AG04450 (cell line): ENCODE data around the gene ADGRV1. TPM values are rescaled to one million over a fixed set of nuclear protein-coding genes. Genes with fewer than 3 reads are reported as not detected.
"Not testable (repeated sequence)": the region's sequence is repeated elsewhere in the genome, so short reads cannot be mapped to it uniquely, and the experiment has no call there.

ENCODE experiments used
- CTCF ChIA-PET: fragments of 300-600, 350-600 bp; formaldehyde crosslinking; extraction: SDS; loops from one replicate; lab custom pipeline; 2022; ENCODE audit warnings: antibody characterized with exemption, inconsistent platforms; lab: Charles Lee
- POLR2A ChIA-PET: fragments of 350-600 bp; formaldehyde crosslinking; extraction: SDS; loops from one replicate; lab custom pipeline; 2021; ENCODE audit warnings: antibody characterized with exemption, inconsistent platforms; lab: Yijun Ruan, JAX
- DNase-seq: peaks from one replicate; pipeline ENCODE4 v3.0.0-alpha.2; 2011; ENCODE audit warnings: low read depth, low spot score
- H3K27ac ChIP-seq: one replicate; pipeline ENCODE4 v1.5.1; 2012; ENCODE audit warnings: low read depth, low read length, control low read depth
- H3K27me3 ChIP-seq: one replicate; pipeline ENCODE4 v1.6.0; 2012; ENCODE audit warnings: low read length; ENCODE audit not compliant: control insufficient read depth, insufficient read depth
- H3K4me3 ChIP-seq: 2 replicates; pipeline ENCODE4 v1.5.1; 2011; ENCODE audit warnings: mild to moderate bottlenecking, low read depth, low read length, control low read depth
- H3K9me3 ChIP-seq: 2 replicates; pipeline ENCODE4 v1.5.1; 2012; ENCODE audit warnings: low read length; ENCODE audit not compliant: control insufficient read depth, insufficient read depth
- polyA plus RNA-seq: library from polyadenylated mRNA; depleted of rRNA; stranded (reverse); fragments of >200 nt; gene quantifications from 2 replicates; pipeline ENCODE4 v1.2.3, GENCODE V29; 2011
- TF ChIP-seq, protein P1 (sequence below): IDR thresholded peaks from 2 replicates; pipeline ENCODE4 v1.5.1; 2011; ENCODE audit warnings: low read depth, low read length, control low read depth, inconsistent platforms

The ADGRV1 gene
- polyA plus RNA-seq, 1 experiment = 0.06 TPM

DNA sequence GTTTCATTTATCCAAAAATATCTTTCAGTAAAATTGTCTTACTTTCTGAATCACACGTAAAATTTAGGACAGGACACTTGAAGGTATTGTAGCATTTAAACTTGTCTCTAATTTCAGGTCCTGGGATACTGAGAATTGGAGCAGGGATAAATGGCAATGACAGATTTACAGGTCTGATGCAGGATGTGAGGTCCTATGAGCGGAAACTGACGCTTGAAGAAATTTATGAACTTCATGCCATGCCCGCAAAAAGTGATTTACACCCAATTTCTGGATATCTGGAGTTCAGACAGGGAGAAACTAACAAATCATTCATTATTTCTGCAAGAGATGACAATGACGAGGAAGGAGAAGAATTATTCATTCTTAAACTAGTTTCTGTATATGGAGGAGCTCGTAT, 99.2 kb downstream of the ADGRV1 start:
- Histone ChIP-seq H3K27me3 (no peaks in the 10 kb centered on the region), H3K9me3 (no peaks in the 10 kb centered on the region), H3K27ac (no peak overlapping the region), H3K4me3 (no peak overlapping the region)
- TF ChIP-seq, protein P1, sequence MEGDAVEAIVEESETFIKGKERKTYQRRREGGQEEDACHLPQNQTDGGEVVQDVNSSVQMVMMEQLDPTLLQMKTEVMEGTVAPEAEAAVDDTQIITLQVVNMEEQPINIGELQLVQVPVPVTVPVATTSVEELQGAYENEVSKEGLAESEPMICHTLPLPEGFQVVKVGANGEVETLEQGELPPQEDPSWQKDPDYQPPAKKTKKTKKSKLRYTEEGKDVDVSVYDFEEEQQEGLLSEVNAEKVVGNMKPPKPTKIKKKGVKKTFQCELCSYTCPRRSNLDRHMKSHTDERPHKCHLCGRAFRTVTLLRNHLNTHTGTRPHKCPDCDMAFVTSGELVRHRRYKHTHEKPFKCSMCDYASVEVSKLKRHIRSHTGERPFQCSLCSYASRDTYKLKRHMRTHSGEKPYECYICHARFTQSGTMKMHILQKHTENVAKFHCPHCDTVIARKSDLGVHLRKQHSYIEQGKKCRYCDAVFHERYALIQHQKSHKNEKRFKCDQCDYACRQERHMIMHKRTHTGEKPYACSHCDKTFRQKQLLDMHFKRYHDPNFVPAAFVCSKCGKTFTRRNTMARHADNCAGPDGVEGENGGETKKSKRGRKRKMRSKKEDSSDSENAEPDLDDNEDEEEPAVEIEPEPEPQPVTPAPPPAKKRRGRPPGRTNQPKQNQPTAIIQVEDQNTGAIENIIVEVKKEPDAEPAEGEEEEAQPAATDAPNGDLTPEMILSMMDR = no peak
- ChIA-PET CTCF (no interaction called here), POLR2A (no interaction called here)
- DNase-seq = no peak

DNA sequence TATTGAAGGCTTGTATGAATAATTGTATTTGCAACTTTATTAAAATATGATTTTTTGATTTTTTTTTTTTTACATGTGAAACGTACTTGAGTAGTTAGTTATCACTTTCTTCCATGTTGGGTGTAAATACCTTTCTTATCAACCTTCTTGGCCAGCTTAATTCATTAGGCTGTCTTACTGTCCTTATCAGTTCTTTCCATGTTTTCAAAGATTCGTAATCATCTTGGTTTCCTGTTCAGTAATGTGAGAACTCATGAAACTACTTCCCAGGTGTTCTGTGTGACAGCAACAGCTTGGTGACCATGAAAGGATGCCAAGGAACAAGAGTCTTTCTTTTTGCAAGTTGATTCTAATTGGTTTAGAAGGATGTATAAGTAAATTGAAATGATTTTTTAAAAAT, 100.0 kb downstream of the ADGRV1 start:
- no peak overlapping the region for H3K4me3 ChIP-seq
- CTCF ChIA-PET = interaction anchor here (0.6 kb wide), 1 partner anchor 219 kb away, joined by 3 read pairs; no protein-coding TSS in a partner anchor
- DNase-seq = no peak
- TF ChIP-seq, protein P1 = no peak
- POLR2A ChIA-PET = no interaction called here
- H3K27ac ChIP-seq = no peak overlapping the region
- H3K9me3 ChIP-seq = no peaks in the 10 kb centered on the region
- no peaks in the 10 kb centered on the region for H3K27me3 ChIP-seq

DNA sequence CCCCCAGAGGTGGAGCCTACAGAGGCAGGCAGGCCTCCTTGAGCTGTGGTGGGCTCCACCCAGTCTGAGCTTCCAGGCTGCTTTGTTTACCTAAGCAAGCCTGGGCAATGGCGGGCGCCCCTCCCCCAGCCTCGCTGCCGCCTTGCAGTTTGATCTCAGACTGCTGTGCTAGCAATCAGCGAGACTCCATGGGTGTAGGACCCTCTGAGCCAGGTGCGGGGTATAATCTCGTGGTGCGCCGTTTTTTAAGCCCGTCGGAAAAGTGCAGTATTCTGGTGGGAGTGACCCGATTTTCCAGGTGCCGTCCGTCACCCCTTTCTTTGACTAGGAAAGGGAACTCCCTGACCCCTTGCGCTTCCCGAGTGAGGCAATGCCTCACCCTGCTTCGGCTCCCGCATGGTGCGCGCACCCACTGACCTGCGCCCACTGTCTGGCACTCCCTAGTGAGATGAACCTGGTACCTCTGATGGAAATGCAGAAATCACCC, 109.5 kb downstream of the ADGRV1 start:
- H3K4me3 ChIP-seq, DNase-seq, CTCF ChIA-PET, H3K27me3 ChIP-seq, H3K27ac ChIP-seq, POLR2A ChIA-PET, H3K9me3 ChIP-seq: not testable (repeated sequence)

DNA sequence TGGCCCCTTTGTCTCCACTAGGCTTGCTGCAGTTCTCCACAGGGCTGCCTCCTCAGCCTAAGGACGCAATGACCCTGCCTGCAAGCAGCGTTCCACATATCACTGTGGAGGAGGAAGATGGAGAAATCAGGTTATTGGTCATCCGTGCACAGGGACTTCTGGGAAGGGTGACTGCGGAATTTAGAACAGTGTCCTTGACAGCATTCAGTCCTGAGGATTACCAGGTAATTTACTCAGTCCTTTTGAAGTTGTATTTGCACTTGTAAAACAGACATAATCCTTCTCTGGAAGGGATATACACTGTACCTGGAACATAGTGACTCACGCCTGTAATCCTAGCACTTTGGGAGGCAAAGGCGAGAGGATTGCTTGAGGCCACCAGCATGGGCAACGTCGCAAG, 116.6 kb downstream of the ADGRV1 start:
- H3K4me3 ChIP-seq = no peak overlapping the region
- ChIA-PET POLR2A (no interaction called here), CTCF (no interaction called here)
- TF ChIP-seq, protein P1 = no peak
- no peaks in the 10 kb centered on the region for H3K9me3 ChIP-seq
- no peak overlapping the region for H3K27ac ChIP-seq
- H3K27me3 ChIP-seq = no peaks in the 10 kb centered on the region
- no peak for DNase-seq

DNA sequence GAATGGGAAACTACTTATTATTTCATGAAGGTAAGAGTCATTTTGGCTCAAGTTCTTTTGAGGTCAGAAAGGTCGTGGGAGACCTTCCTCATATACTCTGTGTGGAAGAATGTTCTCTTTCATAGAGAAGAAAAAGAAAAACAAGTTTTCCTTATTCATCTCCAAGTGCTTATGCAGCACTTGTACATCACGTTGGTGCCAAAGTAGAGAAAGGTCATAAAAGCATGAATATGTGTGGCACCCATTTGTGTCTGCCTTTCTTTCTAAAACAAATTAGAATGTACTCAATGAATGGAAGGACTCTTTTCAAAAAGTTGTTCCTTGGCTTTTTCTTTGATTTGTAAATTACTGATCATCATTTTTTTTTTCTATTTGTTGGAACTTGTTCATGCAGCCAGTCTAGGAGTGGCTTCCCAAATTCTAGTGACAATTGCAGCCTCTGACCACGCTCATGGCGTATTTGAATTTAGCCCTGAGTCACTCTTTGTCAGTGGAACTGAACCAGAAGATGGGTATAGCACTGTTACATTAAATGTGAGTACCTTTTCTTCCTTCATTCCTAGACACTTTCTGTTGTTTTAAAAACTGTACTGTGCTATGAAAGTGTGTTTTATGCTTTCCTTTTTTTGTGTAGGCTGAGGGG, 122.4 kb downstream of the ADGRV1 start:
- no peak for DNase-seq
- CTCF ChIA-PET = no interaction called here
- TF ChIP-seq, protein P1 = no peak
- Histone ChIP-seq H3K4me3 (no peak overlapping the region), H3K27me3 (no peaks in the 10 kb centered on the region), H3K27ac (no peak overlapping the region), H3K9me3 (no peaks in the 10 kb centered on the region)
- POLR2A ChIA-PET = no interaction called here
